PC-3 (cell line): ENCODE data around the gene P2RY6.

Experiments used
- EZH2 ChIP-seq: fragments of 300-600 bp; sonication (generic); IDR thresholded peaks from one replicate; pipeline ENCODE4 v1.6.1; 2017; ENCODE audit warnings: antibody characterized with exemption, mild to moderate bottlenecking, low read length; ENCODE audit not compliant: unreplicated experiment
- EZH2phosphoT487 ChIP-seq: fragments of 300-600 bp; sonication (generic); IDR thresholded peaks from 2 replicates; pipeline ENCODE4 v1.6.1; 2018; ENCODE audit warnings: mild to moderate bottlenecking, antibody characterized with exemption, low read length, borderline replicate concordance
- TF ChIP-seq, protein P1 (sequence below): fragments of 300-600 bp; sonication (generic); conservative IDR thresholded peaks from 2 replicates; pipeline ENCODE4 v1.5.1; 2017; ENCODE audit warnings: antibody characterized with exemption, low read depth, mild to moderate bottlenecking, low read length

DNA sequence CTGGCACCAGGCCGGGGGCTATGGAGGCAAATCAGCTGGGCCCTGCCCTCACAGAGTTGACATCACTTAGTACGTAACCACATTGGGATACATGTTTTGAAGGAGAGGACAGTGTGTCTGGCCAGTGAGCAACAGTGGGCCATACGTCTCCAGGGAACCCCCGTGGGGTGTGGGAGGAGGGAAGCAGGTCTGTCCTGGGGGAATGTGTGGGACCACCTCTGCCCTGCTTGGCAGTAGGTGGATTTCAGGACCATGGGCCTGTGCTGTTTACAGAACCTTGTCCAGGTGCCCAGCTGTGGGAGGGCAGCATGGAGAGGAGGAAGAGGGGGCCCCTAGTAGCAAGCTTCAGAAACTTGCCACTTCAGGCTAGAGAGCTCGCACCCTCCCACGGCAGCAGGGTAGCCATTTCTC is 33.0 kb upstream of the P2RY6 start:
- TF ChIP-seq, protein P1, sequence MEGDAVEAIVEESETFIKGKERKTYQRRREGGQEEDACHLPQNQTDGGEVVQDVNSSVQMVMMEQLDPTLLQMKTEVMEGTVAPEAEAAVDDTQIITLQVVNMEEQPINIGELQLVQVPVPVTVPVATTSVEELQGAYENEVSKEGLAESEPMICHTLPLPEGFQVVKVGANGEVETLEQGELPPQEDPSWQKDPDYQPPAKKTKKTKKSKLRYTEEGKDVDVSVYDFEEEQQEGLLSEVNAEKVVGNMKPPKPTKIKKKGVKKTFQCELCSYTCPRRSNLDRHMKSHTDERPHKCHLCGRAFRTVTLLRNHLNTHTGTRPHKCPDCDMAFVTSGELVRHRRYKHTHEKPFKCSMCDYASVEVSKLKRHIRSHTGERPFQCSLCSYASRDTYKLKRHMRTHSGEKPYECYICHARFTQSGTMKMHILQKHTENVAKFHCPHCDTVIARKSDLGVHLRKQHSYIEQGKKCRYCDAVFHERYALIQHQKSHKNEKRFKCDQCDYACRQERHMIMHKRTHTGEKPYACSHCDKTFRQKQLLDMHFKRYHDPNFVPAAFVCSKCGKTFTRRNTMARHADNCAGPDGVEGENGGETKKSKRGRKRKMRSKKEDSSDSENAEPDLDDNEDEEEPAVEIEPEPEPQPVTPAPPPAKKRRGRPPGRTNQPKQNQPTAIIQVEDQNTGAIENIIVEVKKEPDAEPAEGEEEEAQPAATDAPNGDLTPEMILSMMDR = no peak
- TF ChIP-seq EZH2 (no peak), EZH2phosphoT487 (no peak)
